Activated CD4-positive, alpha-beta memory T cell treated with anti-CD3 and anti-CD28 coated beads for 36 hours (primary cell): ENCODE results near the gene COTL1. TPM values are rescaled to one million over a fixed set of nuclear protein-coding genes. Genes with fewer than 3 reads are reported as not detected.

Experiments
- CTCF ChIA-PET: fragments of 350-600 bp; sonication (Branson Sonifier 250); formaldehyde crosslinking; loops from one replicate; lab custom pipeline; 2021; ENCODE audit warnings: antibody characterized with exemption, inconsistent platforms; lab: Charles Lee
- POLR2A ChIA-PET: fragments of 350-600 bp; sonication (Branson Sonifier 250); formaldehyde crosslinking; loops from one replicate; lab custom pipeline; 2021; ENCODE audit warnings: antibody characterized with exemption; lab: Charles Lee
- DNase-seq: peaks from one replicate; pipeline ENCODE4 v3.0.0-alpha.2; 2020
- H3K27ac Mint-ChIP-seq: one replicate; pipeline ENCODE4 v1.8.0; 2021; ENCODE audit warnings: mixed read lengths
- H3K27me3 Mint-ChIP-seq: one replicate; pipeline ENCODE4 v1.8.0; 2021; ENCODE audit warnings: mixed read lengths
- H3K36me3 Mint-ChIP-seq: one replicate; pipeline ENCODE4 v1.8.0; 2021; ENCODE audit warnings: mixed read lengths
- H3K4me1 Mint-ChIP-seq: one replicate; pipeline ENCODE4 v1.8.0; 2021; ENCODE audit warnings: low read depth, mixed read lengths
- H3K4me3 Mint-ChIP-seq: one replicate; pipeline ENCODE4 v1.8.0; 2021; ENCODE audit warnings: mild to moderate bottlenecking, mixed read lengths
- H3K9me3 Mint-ChIP-seq: one replicate; pipeline ENCODE4 v1.8.0; 2021; ENCODE audit warnings: mixed read lengths
- intact Hi-C: fragments of 100-400 bp; cut with micrococcal nuclease; formaldehyde crosslinking; loops from one replicate; pipeline ENCODE4 v1.15.1; 2023
- total RNA-seq, 2 experiments: library from RNA; stranded (reverse); gene quantifications; one replicate each; pipeline ENCODE4 v1.2.3, GENCODE V29; 2021

The COTL1 gene
- total RNA-seq, 2 experiments from 2014 or later: 358 to 364 TPM

- CTCF ChIA-PET: interaction anchor here (0.6 to 1.5 kb wide), 4 partner anchors 33 to 709 kb away, joined by 3 to 5 read pairs (median 4); no protein-coding TSS in a partner anchor
Observed at GRCh38 chr16:84546669-84547545, 71.0 kb downstream of the COTL1 start.

DNA sequence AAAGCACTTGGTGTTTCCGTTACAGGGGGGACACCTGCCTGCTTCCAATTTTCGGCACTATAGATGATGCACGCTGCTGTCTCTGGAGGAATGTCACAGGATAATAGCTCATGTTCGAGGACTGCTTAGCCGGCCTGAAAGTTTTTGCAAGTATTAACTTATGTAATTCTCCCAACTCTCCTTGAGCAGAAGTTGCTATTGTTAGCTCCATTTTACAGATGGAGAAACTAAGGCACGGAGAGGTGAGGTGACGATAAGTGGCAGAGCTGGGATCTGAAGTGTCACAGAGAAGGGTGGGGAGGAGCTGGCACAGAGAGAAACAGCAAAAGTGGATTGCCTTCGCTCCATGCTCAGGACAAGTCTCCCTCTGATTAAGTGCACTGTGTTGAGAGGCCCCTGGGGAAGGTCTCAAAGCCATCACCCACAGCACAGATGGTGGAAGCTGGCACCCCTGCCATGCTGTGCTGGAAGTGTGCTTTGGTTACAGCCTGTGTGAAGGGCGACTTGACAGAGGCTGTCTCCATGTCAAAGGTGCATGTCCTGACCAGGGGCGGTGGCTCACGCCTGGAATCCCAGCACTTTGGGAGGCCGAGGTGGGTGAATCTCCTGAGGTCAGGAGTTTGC, 72.7 kb downstream of the COTL1 start:
- CTCF ChIA-PET: interaction anchor here (0.7 to 1.2 kb wide), 2 partner anchors 55 to 471 kb away, joined by 3 read pairs; no protein-coding TSS in a partner anchor

More at GRCh38 chr16:84546669-84547545, 71.0 kb downstream of the COTL1 start:
- intact Hi-C loops: no loop called here
- H3K4me1 Mint-ChIP-seq: peaks cover 52% of the 10 kb centered on the region
- peak overlapping the region; percentile 45 for H3K4me3 Mint-ChIP-seq
- H3K36me3 Mint-ChIP-seq: peaks cover 7% of the 10 kb centered on the region
- H3K9me3 Mint-ChIP-seq: no peaks in the 10 kb centered on the region
- no peaks in the 10 kb centered on the region for H3K27me3 Mint-ChIP-seq
- POLR2A ChIA-PET: interaction anchor here (1.0 to 2.6 kb wide), 2 partner anchors 42 to 53 kb away, joined by 3 to 10 read pairs; no protein-coding TSS in a partner anchor
- DNase-seq: no peak
- H3K27ac Mint-ChIP-seq: peak overlapping the region; percentile 98

DNA sequence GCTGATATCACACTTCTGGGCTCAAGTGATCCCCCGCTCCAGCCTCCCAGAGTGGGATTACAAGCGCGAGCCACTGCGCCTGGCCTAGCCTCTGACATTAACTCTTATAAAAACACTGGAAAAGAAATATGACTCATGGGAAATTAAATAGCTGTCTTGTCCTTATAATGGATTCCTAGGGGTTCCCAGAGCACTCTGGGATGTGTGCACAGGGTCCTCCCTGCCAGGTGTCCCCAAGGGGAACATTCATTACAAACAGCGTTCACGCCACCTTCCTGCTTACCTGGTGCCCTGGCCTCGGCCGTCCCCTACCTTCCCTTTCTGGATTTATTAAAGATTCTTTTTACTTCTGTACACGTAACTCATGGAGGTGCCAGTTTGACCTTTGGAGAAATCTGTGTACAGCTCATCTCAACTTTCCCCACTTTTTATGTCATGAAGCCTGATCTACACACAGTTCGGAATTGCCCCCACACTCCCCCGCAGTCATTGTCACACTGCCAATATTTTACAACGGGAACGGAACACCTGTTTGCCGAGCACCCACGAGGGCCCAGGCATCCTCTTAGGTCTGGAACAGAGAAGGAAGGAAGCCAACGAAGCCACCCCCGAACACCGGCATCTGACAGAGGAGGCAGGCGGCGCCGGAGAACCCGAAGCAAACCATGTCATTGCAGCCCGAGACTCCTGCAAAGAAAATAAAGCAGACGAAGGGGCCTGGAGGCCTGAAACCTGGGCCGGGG, 73.7 kb downstream of the COTL1 start:
- H3K27ac Mint-ChIP-seq: no peak overlapping the region
- peaks cover 6% of the 10 kb centered on the region for H3K36me3 Mint-ChIP-seq
- ChIA-PET POLR2A (interaction anchor here (0.6 kb wide), 1 partner anchor 26 kb away, joined by 6 read pairs; no protein-coding TSS in a partner anchor), CTCF (interaction anchor here (0.7 to 1.2 kb wide), 2 partner anchors 38 to 56 kb away, joined by 3 to 4 read pairs; no protein-coding TSS in a partner anchor)
- H3K27me3 Mint-ChIP-seq: no peaks in the 10 kb centered on the region
- DNase-seq: peak; percentile 57
- H3K4me3 Mint-ChIP-seq: peak overlapping the region; percentile 27
- intact Hi-C loops: no loop called here
- peaks cover 36% of the 10 kb centered on the region for H3K4me1 Mint-ChIP-seq
- H3K9me3 Mint-ChIP-seq: no peaks in the 10 kb centered on the region

More for the DNA sequence above, 72.7 kb downstream of the COTL1 start:
- Mint-ChIP-seq H3K4me1 (peaks cover 46% of the 10 kb centered on the region), H3K27ac (no peak overlapping the region), H3K27me3 (no peaks in the 10 kb centered on the region), H3K9me3 (no peaks in the 10 kb centered on the region), H3K4me3 (no peak overlapping the region), H3K36me3 (peaks cover 6% of the 10 kb centered on the region)
- intact Hi-C loops: no loop called here
- POLR2A ChIA-PET: no interaction called here
- DNase-seq: no peak

DNA sequence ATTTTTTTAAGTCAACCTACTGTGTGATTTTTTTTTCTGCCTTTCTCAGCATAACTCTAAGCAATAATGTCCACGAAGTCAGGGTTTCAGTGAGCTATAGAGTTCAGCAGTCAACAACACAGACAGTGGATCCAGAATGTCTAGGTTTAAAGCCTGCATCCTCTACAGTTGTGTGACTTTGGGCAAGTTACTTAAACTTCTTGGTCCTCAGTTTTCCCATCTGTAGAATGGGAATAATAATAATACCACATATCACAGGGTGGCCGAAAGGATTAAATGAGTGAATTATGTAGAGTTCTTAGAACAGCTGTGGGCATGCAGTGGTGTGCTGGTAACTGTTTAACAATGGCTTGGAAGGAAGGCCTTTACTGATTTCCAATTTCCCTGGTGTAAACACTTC, 74.6 kb downstream of the COTL1 start:
- H3K9me3 Mint-ChIP-seq: no peaks in the 10 kb centered on the region
- H3K4me1 Mint-ChIP-seq: peaks cover 31% of the 10 kb centered on the region
- H3K27ac Mint-ChIP-seq: no peak overlapping the region
- H3K36me3 Mint-ChIP-seq: peaks cover 6% of the 10 kb centered on the region
- ChIA-PET POLR2A (interaction anchor here (1.1 kb wide), 1 partner anchor 10 kb away, joined by 3 read pairs; no protein-coding TSS in a partner anchor), CTCF (interaction anchor here (0.6 kb wide), 1 partner anchor 32 kb away, joined by 3 read pairs; no protein-coding TSS in a partner anchor)
- intact Hi-C loops: no loop called here
- no peak for DNase-seq
- H3K27me3 Mint-ChIP-seq: no peaks in the 10 kb centered on the region
- no peak overlapping the region for H3K4me3 Mint-ChIP-seq

DNA sequence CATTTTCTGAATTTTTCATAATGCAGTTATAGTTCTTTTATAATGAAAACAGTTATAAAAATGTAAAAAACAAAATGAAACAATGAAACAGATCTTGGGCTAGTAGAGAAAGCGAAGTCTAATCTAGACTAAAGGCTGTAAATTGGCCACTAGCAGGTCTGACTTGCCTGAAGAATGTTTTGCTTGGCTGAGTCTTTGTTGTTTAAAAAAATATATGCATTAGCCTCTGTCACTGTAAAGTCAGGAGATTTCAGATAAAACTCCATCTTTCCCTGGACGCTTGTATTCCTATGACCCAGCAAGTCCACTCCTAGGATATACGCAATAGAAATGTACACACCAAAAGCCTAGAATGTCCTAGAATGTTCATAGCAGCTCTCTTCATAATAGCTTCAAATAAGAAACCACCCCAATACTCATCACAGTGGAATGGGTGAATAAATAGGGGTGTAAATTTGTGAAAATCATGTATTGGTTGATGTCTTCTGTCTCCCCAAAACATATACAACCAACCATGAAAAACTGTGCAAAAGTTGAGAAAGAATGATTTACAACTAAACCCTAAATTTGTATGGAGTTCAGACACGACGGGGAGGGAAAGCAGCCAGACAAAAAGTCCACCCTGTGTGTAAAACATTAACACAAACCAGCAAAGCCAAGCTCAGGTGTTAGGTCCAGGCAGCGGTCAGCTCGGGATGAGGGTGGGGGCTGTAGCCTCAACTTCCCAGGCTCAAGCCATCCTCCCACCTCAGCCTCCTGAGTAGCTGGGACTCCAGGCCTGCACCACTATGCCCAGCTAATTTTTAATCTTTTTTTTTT, 75.7 kb downstream of the COTL1 start:
- POLR2A ChIA-PET: interaction anchor here (1.1 kb wide), 1 partner anchor 11 kb away, joined by 3 read pairs; no protein-coding TSS in a partner anchor
- no peak overlapping the region for H3K27ac Mint-ChIP-seq
- CTCF ChIA-PET: no interaction called here
- no peak for DNase-seq
- peaks cover 27% of the 10 kb centered on the region for H3K4me1 Mint-ChIP-seq
- H3K36me3 Mint-ChIP-seq: peaks cover 6% of the 10 kb centered on the region
- H3K9me3 Mint-ChIP-seq: no peaks in the 10 kb centered on the region
- no peaks in the 10 kb centered on the region for H3K27me3 Mint-ChIP-seq
- no peak overlapping the region for H3K4me3 Mint-ChIP-seq
- intact Hi-C loops: no loop called here

GRCh38 chr16:84540194-84540593, 77.7 kb downstream of the COTL1 start:
- Mint-ChIP-seq H3K27me3 (no peaks in the 10 kb centered on the region), H3K9me3 (no peaks in the 10 kb centered on the region), H3K4me1 (peaks cover 16% of the 10 kb centered on the region), H3K4me3 (no peak overlapping the region), H3K36me3 (no peaks in the 10 kb centered on the region), H3K27ac (no peak overlapping the region)
- CTCF ChIA-PET: interaction anchor here (1.2 kb wide), 1 partner anchor 23 kb away, joined by 3 read pairs; no protein-coding TSS in a partner anchor
- intact Hi-C loops: no loop called here
- POLR2A ChIA-PET: no interaction called here
- DNase-seq: no peak

GRCh38 chr16:84538222-84538840, 79.5 kb downstream of the COTL1 start:
- intact Hi-C loops: no loop called here
- Mint-ChIP-seq H3K36me3 (no peaks in the 10 kb centered on the region), H3K9me3 (no peaks in the 10 kb centered on the region), H3K27me3 (no peaks in the 10 kb centered on the region), H3K27ac (no peak overlapping the region), H3K4me1 (peaks cover 2% of the 10 kb centered on the region), H3K4me3 (no peak overlapping the region)
- no peak for DNase-seq
- CTCF ChIA-PET: interaction anchor here (1.4 kb wide), 1 partner anchor 28 kb away, joined by 5 read pairs; no protein-coding TSS in a partner anchor
- POLR2A ChIA-PET: no interaction called here

GRCh38 chr16:84537491-84538151, 80.3 kb downstream of the COTL1 start:
- intact Hi-C loops: no loop called here
- H3K9me3 Mint-ChIP-seq: no peaks in the 10 kb centered on the region
- H3K36me3 Mint-ChIP-seq: no peaks in the 10 kb centered on the region
- H3K4me3 Mint-ChIP-seq: no peak overlapping the region
- ChIA-PET POLR2A (no interaction called here), CTCF (no interaction called here)
- peaks cover 1% of the 10 kb centered on the region for H3K4me1 Mint-ChIP-seq
- no peak for DNase-seq
- no peaks in the 10 kb centered on the region for H3K27me3 Mint-ChIP-seq
- no peak overlapping the region for H3K27ac Mint-ChIP-seq

DNA sequence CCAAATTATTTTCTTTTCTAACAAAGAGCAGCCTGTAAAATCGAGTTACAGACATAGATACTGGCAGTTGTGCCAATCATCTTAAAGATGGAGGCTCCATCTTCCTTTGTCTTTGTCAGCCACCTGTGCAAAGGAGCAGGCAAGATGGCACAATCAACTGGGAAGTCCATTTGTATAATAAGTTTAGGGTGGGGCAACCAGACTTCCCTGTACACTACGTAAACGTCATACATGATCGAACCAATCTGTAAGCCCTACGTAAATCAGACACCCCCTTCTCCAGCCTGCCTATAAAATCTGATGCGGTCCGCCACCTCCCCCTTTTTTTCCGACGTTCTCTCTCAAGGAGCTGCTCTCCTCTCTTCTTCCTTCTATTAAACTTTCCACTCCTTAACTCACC, 82.0 kb downstream of the COTL1 start:
- H3K36me3 Mint-ChIP-seq: no peaks in the 10 kb centered on the region
- H3K4me1 Mint-ChIP-seq: peaks cover 4% of the 10 kb centered on the region
- intact Hi-C loops: no loop called here
- no peak overlapping the region for H3K4me3 Mint-ChIP-seq
- no peak for DNase-seq
- H3K27me3 Mint-ChIP-seq: no peaks in the 10 kb centered on the region
- no peaks in the 10 kb centered on the region for H3K9me3 Mint-ChIP-seq
- POLR2A ChIA-PET: no interaction called here
- CTCF ChIA-PET: no interaction called here
- H3K27ac Mint-ChIP-seq: no peak overlapping the region

DNA sequence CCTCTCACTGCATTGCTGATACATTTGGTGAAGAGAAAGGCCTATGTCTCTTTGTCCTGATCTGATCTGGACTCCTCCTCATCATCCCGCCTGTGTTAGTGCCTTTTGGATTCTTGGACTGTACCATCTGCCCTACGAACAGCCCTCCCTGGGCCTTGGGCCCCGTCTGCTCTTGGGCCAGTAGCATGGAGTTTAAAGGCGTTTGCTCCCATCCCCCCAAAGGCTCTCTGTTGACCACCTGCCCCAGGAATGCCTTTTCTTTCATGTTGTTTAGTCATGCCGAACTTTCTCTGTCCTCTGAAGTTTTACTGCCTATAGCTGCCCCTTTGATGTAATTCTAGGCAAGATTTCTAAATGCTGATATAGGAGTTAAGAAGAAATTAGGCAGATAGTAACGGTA, 82.5 kb downstream of the COTL1 start:
- Mint-ChIP-seq H3K27me3 (no peaks in the 10 kb centered on the region), H3K4me3 (no peak overlapping the region), H3K4me1 (peaks cover 4% of the 10 kb centered on the region), H3K27ac (no peak overlapping the region), H3K9me3 (peaks cover 2% of the 10 kb centered on the region), H3K36me3 (peaks cover 1% of the 10 kb centered on the region)
- DNase-seq: no peak
- POLR2A ChIA-PET: no interaction called here
- intact Hi-C loops: no loop called here
- CTCF ChIA-PET: no interaction called here
